A673 (cell line): Measurements from ENCODE around the gene POLDIP2. TPM values are rescaled to one million over a fixed set of nuclear protein-coding genes. Genes with fewer than 3 reads are reported as not detected.
"Not testable (repeated sequence)": the region's sequence is repeated elsewhere in the genome, so short reads cannot be mapped to it uniquely, and the experiment has no call there.

Experiments used
- BruUV-seq: library from RNA; stranded (reverse); fragments of 400-500 nt; replicated peaks from 2 replicates; lab custom pipeline; 2021; lab: Mats Ljungman, UMichigan
- CTCF ChIA-PET: fragments of 300-600 bp; sonication (Branson Sonifier 250); formaldehyde crosslinking; loops from one replicate; lab custom pipeline; 2022; ENCODE audit warnings: antibody characterized with exemption; lab: Charles Lee
- POLR2A ChIA-PET: fragments of 300-600 bp; sonication (Branson Sonifier 250); formaldehyde crosslinking; loops from one replicate; lab custom pipeline; 2022; ENCODE audit warnings: antibody characterized with exemption; ENCODE audit not compliant: low non-redundant PET; lab: Charles Lee
- DNase-seq: peaks from one replicate; pipeline ENCODE4 v3.0.0-alpha.2; 2015; ENCODE audit warnings: low spot score
- H3K27ac ChIP-seq: fragments of 200-600 bp; sonication (generic); 2 replicates; pipeline ENCODE4 v1.5.1; 2016; ENCODE audit warnings: mixed run types, low read depth, mild to moderate bottlenecking, mixed read lengths, antibody characterized with exemption, low read length; ENCODE audit not compliant: poor library complexity, severe bottlenecking
- H3K27me3 ChIP-seq: fragments of 200-600 bp; sonication (generic); replicated peaks from 2 replicates; pipeline ENCODE4 v1.6.1; 2017; ENCODE audit warnings: mixed run types, low read depth, mild to moderate bottlenecking, mixed read lengths, antibody characterized with exemption, low read length; ENCODE audit not compliant: insufficient read depth, poor library complexity
- H3K36me3 ChIP-seq: fragments of 200-600 bp; sonication (generic); 2 replicates; pipeline ENCODE4 v1.6.1; 2016; ENCODE audit warnings: mixed run types, mild to moderate bottlenecking, mixed read lengths, antibody characterized with exemption, low read length; ENCODE audit not compliant: insufficient read depth, poor library complexity, severe bottlenecking
- H3K4me1 ChIP-seq: fragments of 200-600 bp; sonication (generic); 2 replicates; pipeline ENCODE4 v1.6.1; 2017; ENCODE audit warnings: mixed run types, mild to moderate bottlenecking, mixed read lengths, antibody characterized with exemption, low read length; ENCODE audit not compliant: insufficient read depth, poor library complexity, severe bottlenecking
- H3K4me3 ChIP-seq: fragments of 200-600 bp; sonication (generic); 2 replicates; pipeline ENCODE4 v1.5.1; 2016; ENCODE audit warnings: low read depth, mixed run types, mild to moderate bottlenecking, mixed read lengths, low read length; ENCODE audit not compliant: poor library complexity, severe bottlenecking
- H3K9me3 ChIP-seq: fragments of 200-600 bp; sonication (generic); 2 replicates; pipeline ENCODE4 v1.6.1; 2016; ENCODE audit warnings: mixed run types, low read depth, mild to moderate bottlenecking, mixed read lengths, antibody characterized with exemption, low read length; ENCODE audit not compliant: poor library complexity, severe bottlenecking
- EZH2 ChIP-seq: fragments of 200-600 bp; sonication (generic); IDR thresholded peaks from 2 replicates; pipeline ENCODE4 v1.6.1; 2017; ENCODE audit warnings: borderline replicate concordance, low read depth, mild to moderate bottlenecking, mixed read lengths, antibody characterized with exemption, low read length; ENCODE audit not compliant: poor library complexity, severe bottlenecking
- intact Hi-C: fragments of 100-400 bp; cut with micrococcal nuclease; formaldehyde crosslinking; loops from one replicate; pipeline ENCODE4 v1.10.0; 2022; ENCODE audit not compliant: unreplicated experiment
- total RNA-seq: library from RNA; stranded (reverse); gene quantifications from 2 replicates; pipeline ENCODE4 v1.2.3, GENCODE V29; 2021
- TF ChIP-seq, protein P1 (sequence below): fragments of 300-800, 200-600 bp; sonication (generic); conservative IDR thresholded peaks from 2 replicates; pipeline ENCODE4 v1.5.1; 2017; ENCODE audit warnings: low read depth, mild to moderate bottlenecking, antibody characterized with exemption, low read length, moderate library complexity, mixed read lengths

Gene POLDIP2
- total RNA-seq, 1 experiment from 2014 or later: 115 TPM

DNA sequence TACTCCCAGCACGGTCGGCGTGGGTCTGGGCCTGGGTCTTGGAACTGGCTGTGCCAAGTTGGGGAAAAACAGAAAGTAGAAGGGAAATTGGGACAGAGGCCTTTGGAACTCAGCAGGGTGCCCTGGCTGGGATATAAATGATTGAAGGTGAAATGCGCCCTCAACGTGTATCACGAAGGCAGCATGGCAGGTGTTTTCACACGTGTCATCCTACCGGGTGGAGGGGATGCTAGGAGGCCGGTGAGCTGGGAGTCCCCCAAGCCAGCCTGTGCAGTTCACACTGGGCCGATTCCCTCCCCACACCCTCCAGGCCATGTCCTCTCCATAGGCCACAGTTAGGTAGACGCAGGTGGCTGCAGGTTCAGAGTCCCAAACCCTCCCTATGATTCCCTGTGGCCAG is 15.8 kb downstream of the POLDIP2 start:
- H3K9me3 ChIP-seq: no peaks in the 10 kb centered on the region
- intact Hi-C loops: no loop called here
- BruUV-seq: no TSS peak
- H3K36me3 ChIP-seq: peaks cover 42% of the 10 kb centered on the region
- DNase-seq: no peak
- CTCF ChIA-PET: no interaction called here
- POLR2A ChIA-PET: no interaction called here
- no peak overlapping the region for H3K27ac ChIP-seq
- TF ChIP-seq EZH2: no peak
- TF ChIP-seq, protein P1, sequence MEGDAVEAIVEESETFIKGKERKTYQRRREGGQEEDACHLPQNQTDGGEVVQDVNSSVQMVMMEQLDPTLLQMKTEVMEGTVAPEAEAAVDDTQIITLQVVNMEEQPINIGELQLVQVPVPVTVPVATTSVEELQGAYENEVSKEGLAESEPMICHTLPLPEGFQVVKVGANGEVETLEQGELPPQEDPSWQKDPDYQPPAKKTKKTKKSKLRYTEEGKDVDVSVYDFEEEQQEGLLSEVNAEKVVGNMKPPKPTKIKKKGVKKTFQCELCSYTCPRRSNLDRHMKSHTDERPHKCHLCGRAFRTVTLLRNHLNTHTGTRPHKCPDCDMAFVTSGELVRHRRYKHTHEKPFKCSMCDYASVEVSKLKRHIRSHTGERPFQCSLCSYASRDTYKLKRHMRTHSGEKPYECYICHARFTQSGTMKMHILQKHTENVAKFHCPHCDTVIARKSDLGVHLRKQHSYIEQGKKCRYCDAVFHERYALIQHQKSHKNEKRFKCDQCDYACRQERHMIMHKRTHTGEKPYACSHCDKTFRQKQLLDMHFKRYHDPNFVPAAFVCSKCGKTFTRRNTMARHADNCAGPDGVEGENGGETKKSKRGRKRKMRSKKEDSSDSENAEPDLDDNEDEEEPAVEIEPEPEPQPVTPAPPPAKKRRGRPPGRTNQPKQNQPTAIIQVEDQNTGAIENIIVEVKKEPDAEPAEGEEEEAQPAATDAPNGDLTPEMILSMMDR: no peak
- H3K4me3 ChIP-seq: no peak overlapping the region
- peaks cover 4% of the 10 kb centered on the region for H3K4me1 ChIP-seq
- H3K27me3 ChIP-seq: no peaks in the 10 kb centered on the region

GRCh38 chr17:28340374-28340773 is 17.0 kb downstream of the POLDIP2 start:
- no peak for TF ChIP-seq EZH2
- TF ChIP-seq, protein P1: no peak
- H3K27me3 ChIP-seq: no peaks in the 10 kb centered on the region
- no peaks in the 10 kb centered on the region for H3K9me3 ChIP-seq
- BruUV-seq: no TSS peak
- CTCF ChIA-PET: no interaction called here
- POLR2A ChIA-PET: no interaction called here
- DNase-seq: no peak
- peaks cover 33% of the 10 kb centered on the region for H3K36me3 ChIP-seq
- intact Hi-C loops: no loop called here
- no peak overlapping the region for H3K4me3 ChIP-seq
- peaks cover 6% of the 10 kb centered on the region for H3K4me1 ChIP-seq
- no peak overlapping the region for H3K27ac ChIP-seq

DNA sequence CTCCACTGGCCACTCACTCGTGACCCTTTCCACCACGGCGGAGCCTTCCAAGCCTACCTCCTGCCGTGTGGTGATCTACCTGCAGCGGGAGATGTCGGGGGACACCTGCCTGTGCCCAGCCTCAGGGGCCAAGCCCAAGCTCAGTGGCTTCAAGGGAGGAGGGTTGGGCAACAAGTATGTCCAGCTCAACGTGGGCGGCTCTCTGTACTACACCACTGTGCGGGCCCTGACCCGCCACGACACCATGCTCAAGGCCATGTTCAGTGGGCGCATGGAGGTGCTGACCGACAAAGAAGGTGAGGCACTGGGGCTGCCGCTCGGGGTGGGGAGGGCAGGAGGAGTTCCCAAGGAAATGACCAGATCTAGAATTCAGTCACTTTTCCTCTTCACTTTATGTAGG is 17.9 kb downstream of the POLDIP2 start:
- H3K4me1 ChIP-seq: peaks cover 7% of the 10 kb centered on the region
- ChIA-PET POLR2A (no interaction called here), CTCF (no interaction called here)
- no peaks in the 10 kb centered on the region for H3K27me3 ChIP-seq
- TF ChIP-seq, protein P1: no peak
- intact Hi-C loops: no loop called here
- H3K9me3 ChIP-seq: no peaks in the 10 kb centered on the region
- no peak overlapping the region for H3K4me3 ChIP-seq
- DNase-seq: no peak
- H3K36me3 ChIP-seq: peaks cover 29% of the 10 kb centered on the region
- H3K27ac ChIP-seq: no peak overlapping the region
- BruUV-seq: no TSS peak

DNA sequence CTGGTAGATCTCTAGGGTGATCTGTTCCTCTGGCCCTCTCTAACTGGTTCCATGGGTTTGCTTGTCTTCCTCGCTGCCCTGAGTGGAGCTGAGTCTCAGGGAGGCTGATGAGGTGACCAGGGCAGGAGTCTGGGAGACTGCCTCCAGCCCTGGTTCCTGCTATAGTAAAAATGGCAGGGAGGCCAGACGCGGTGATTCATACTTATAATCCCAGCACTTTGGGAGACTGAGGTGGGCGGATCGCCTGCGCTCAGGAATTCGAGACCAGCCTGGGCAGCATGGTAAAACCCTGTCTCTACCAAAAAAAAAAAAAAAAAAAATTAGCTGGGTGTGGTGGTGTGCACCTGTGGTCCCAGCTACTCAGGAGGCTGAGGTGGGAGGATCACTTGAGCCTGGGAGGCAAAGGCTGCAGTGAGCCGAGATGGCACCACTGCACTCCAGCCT is 18.5 kb downstream of the POLDIP2 start:
- DNase-seq, intact Hi-C loops, BruUV-seq, H3K4me3 ChIP-seq, POLR2A ChIA-PET, H3K27ac ChIP-seq, H3K27me3 ChIP-seq, H3K9me3 ChIP-seq: not testable (repeated sequence)
- peaks cover 11% of the 10 kb centered on the region for H3K4me1 ChIP-seq
- CTCF ChIA-PET: interaction anchor here (0.5 kb wide), 1 partner anchor 207 kb away, joined by 6 read pairs; no protein-coding TSS in a partner anchor
- H3K36me3 ChIP-seq: peaks cover 25% of the 10 kb centered on the region
